Lower lobe of right lung (tissue), 2 donors: ENCODE results near the gene CCDC182. TPM values are rescaled to one million over a fixed set of nuclear protein-coding genes. Genes with fewer than 3 reads are reported as not detected.
A peak's percentile ranks its signal among the peaks of the same experiment; 100 is the strongest.

Experiments
- ATAC-seq, 2 donors: fragments of 200-7000 bp; cut with Tn5 transposase; one replicate each; pipeline ENCODE4 v1.9.1; 2020 to 2022; ENCODE audit warnings: mild to moderate bottlenecking in 2 of 2, moderate library complexity in 2 of 2
- DNase-seq: peaks from one replicate; pipeline ENCODE4 v3.0.0-alpha.2; 2020
- H3K27ac ChIP-seq: fragments of 200-600 bp; one replicate; pipeline ENCODE4 v1.8.0; 2022
- H3K27me3 ChIP-seq: fragments of 200-600 bp; one replicate; pipeline ENCODE4 v1.8.0; 2022; ENCODE audit warnings: low read depth
- H3K36me3 ChIP-seq: fragments of 200-600 bp; one replicate; pipeline ENCODE4 v1.8.0; 2022; ENCODE audit warnings: mild to moderate bottlenecking
- H3K4me1 ChIP-seq: fragments of 200-600 bp; one replicate; pipeline ENCODE4 v1.8.0; 2022
- H3K4me3 ChIP-seq: fragments of 200-600 bp; one replicate; pipeline ENCODE4 v1.8.0; 2022; ENCODE audit warnings: mild to moderate bottlenecking
- H3K9me3 ChIP-seq: fragments of 200-600 bp; one replicate; pipeline ENCODE4 v1.8.0; 2022
- CTCF ChIP-seq: fragments of 200-600 bp; IDR thresholded peaks from one replicate; pipeline ENCODE4 v1.8.0; 2022; ENCODE audit warnings: antibody characterized with exemption, mild to moderate bottlenecking
- intact Hi-C: fragments of 100-400 bp; cut with DNase I; formaldehyde crosslinking; loops from one replicate; pipeline ENCODE4 v1.11.0; 2022
- total RNA-seq: library from RNA; stranded (reverse); fragmentation: NEBNext Ultra II Directional; extraction: Animal tissue kit (Norgen Biotek cat#: 25700); gene quantifications from one replicate; pipeline ENCODE4 v1.2.1, GENCODE V29; 2021
- donor health status: DM: no; HTN: yes; CAD: no; lungs with severe emphysema.

CCDC182 gene
- total RNA-seq, 1 donor from 2014 or later = not detected

GRCh38 chr17:57714665-57715180 lies 30.4 kb downstream of the CCDC182 start:
- intact Hi-C loops = no loop called here
- Histone ChIP-seq H3K4me3 (no peak overlapping the region), H3K4me1 (no peaks in the 10 kb centered on the region), H3K27ac (no peak overlapping the region), H3K9me3 (no peaks in the 10 kb centered on the region), H3K36me3 (no peaks in the 10 kb centered on the region), H3K27me3 (peaks cover 7% of the 10 kb centered on the region)
- DNase-seq (no peak), ATAC-seq (peak in 1 of 2 donors; percentile 29)
- TF ChIP-seq CTCF = no peak

GRCh38 chr17:57713140-57713539 lies 32.0 kb downstream of the CCDC182 start:
- TF ChIP-seq CTCF = no peak
- Histone ChIP-seq H3K9me3 (no peaks in the 10 kb centered on the region), H3K27me3 (peaks cover 7% of the 10 kb centered on the region)

GRCh38 chr17:57708410-57708809 lies 36.7 kb downstream of the CCDC182 start:
- DNase-seq = no peak

More at GRCh38 chr17:57713140-57713539, 32.0 kb downstream of the CCDC182 start:
- no peaks in the 10 kb centered on the region for H3K36me3 ChIP-seq
- ATAC-seq (no peak), DNase-seq (no peak)
- no peak overlapping the region for H3K27ac ChIP-seq
- H3K4me1 ChIP-seq = no peaks in the 10 kb centered on the region
- intact Hi-C loops = no loop called here
- H3K4me3 ChIP-seq = no peak overlapping the region

GRCh38 chr17:57707892-57708291 lies 37.2 kb downstream of the CCDC182 start:
- H3K36me3 ChIP-seq = no peaks in the 10 kb centered on the region
- DNase-seq (no peak), ATAC-seq (peak in 1 of 2 donors; percentile 46)
- intact Hi-C loops = no loop called here
- no peaks in the 10 kb centered on the region for H3K9me3 ChIP-seq
- TF ChIP-seq CTCF = no peak
- no peak overlapping the region for H3K27ac ChIP-seq
- no peaks in the 10 kb centered on the region for H3K27me3 ChIP-seq
- H3K4me1 ChIP-seq = no peaks in the 10 kb centered on the region
- no peak overlapping the region for H3K4me3 ChIP-seq

More at GRCh38 chr17:57708410-57708809, 36.7 kb downstream of the CCDC182 start:
- Histone ChIP-seq H3K36me3 (no peaks in the 10 kb centered on the region), H3K4me3 (no peak overlapping the region), H3K27me3 (no peaks in the 10 kb centered on the region), H3K4me1 (no peaks in the 10 kb centered on the region), H3K27ac (no peak overlapping the region), H3K9me3 (no peaks in the 10 kb centered on the region)
- intact Hi-C loops = no loop called here
- no peak for TF ChIP-seq CTCF
- no peak for ATAC-seq

GRCh38 chr17:57706761-57707160 lies 38.3 kb downstream of the CCDC182 start:
- DNase-seq = no peak
- ATAC-seq = no peak
- TF ChIP-seq CTCF = no peak
- intact Hi-C loops = no loop called here
- Histone ChIP-seq H3K9me3 (no peaks in the 10 kb centered on the region), H3K4me1 (no peaks in the 10 kb centered on the region), H3K36me3 (no peaks in the 10 kb centered on the region), H3K27me3 (no peaks in the 10 kb centered on the region), H3K27ac (no peak overlapping the region), H3K4me3 (no peak overlapping the region)
